IPS-18a (cell line): Measurements from ENCODE around the gene NHSL1.
"Not testable (repeated sequence)": the region's sequence is repeated elsewhere in the genome, so short reads cannot be mapped to it uniquely, and the experiment has no call there.

Experiments used
- H3K27ac ChIP-seq: one replicate; pipeline ENCODE4 v1.5.1; 2013; ENCODE audit warnings: low read length
- H3K27me3 ChIP-seq: one replicate; pipeline ENCODE4 v1.6.1; 2013; ENCODE audit warnings: mild to moderate bottlenecking, low read length; ENCODE audit not compliant: control insufficient read depth, insufficient read depth
- H3K36me3 ChIP-seq: one replicate; pipeline ENCODE4 v1.6.1; 2013; ENCODE audit warnings: low read depth, low read length; ENCODE audit not compliant: control insufficient read depth
- H3K4me1 ChIP-seq: one replicate; pipeline ENCODE4 v1.6.1; 2013; ENCODE audit warnings: low read depth, low read length; ENCODE audit not compliant: control insufficient read depth
- H3K4me3 ChIP-seq: one replicate; pipeline ENCODE4 v1.5.1; 2013; ENCODE audit warnings: low read length
- H3K9ac ChIP-seq: one replicate; pipeline ENCODE4 v1.6.1; 2013; ENCODE audit warnings: mild to moderate bottlenecking, low read length, moderate library complexity
- H3K9me3 ChIP-seq: one replicate; pipeline ENCODE4 v1.6.1; 2013; ENCODE audit warnings: low read depth, low read length; ENCODE audit not compliant: control insufficient read depth

NHSL1 gene

GRCh38 chr6:138430361-138431145 is 68.7 kb downstream of the NHSL1 start:
- Histone ChIP-seq H3K27ac (no peak overlapping the region), H3K9ac (no peak overlapping the region), H3K9me3 (no peaks in the 10 kb centered on the region), H3K36me3 (peaks cover 10% of the 10 kb centered on the region), H3K4me3 (no peak overlapping the region), H3K4me1 (no peaks in the 10 kb centered on the region), H3K27me3 (no peaks in the 10 kb centered on the region)

GRCh38 chr6:138429761-138430160 is 69.5 kb downstream of the NHSL1 start:
- H3K4me3 ChIP-seq = no peak overlapping the region
- H3K27me3 ChIP-seq = no peaks in the 10 kb centered on the region
- peaks cover 10% of the 10 kb centered on the region for H3K36me3 ChIP-seq
- no peaks in the 10 kb centered on the region for H3K4me1 ChIP-seq
- no peak overlapping the region for H3K9ac ChIP-seq
- H3K27ac ChIP-seq = no peak overlapping the region
- no peaks in the 10 kb centered on the region for H3K9me3 ChIP-seq

GRCh38 chr6:138428944-138429598 is 70.2 kb downstream of the NHSL1 start:
- no peaks in the 10 kb centered on the region for H3K27me3 ChIP-seq
- no peak overlapping the region for H3K27ac ChIP-seq
- H3K4me1 ChIP-seq = no peaks in the 10 kb centered on the region
- H3K9me3 ChIP-seq = no peaks in the 10 kb centered on the region
- peaks cover 10% of the 10 kb centered on the region for H3K36me3 ChIP-seq
- no peak overlapping the region for H3K4me3 ChIP-seq
- H3K9ac ChIP-seq = no peak overlapping the region

GRCh38 chr6:138427701-138428100 is 71.6 kb downstream of the NHSL1 start:
- Histone ChIP-seq H3K9ac (no peak overlapping the region), H3K4me1 (no peaks in the 10 kb centered on the region), H3K36me3 (peaks cover 8% of the 10 kb centered on the region), H3K4me3 (no peak overlapping the region), H3K27me3 (no peaks in the 10 kb centered on the region), H3K27ac (no peak overlapping the region), H3K9me3 (no peaks in the 10 kb centered on the region)

GRCh38 chr6:138426500-138427123 is 72.7 kb downstream of the NHSL1 start:
- H3K27ac ChIP-seq = no peak overlapping the region
- H3K4me1 ChIP-seq = no peaks in the 10 kb centered on the region
- H3K4me3 ChIP-seq = no peak overlapping the region
- no peak overlapping the region for H3K9ac ChIP-seq
- peaks cover 8% of the 10 kb centered on the region for H3K36me3 ChIP-seq
- H3K9me3 ChIP-seq = no peaks in the 10 kb centered on the region
- H3K27me3 ChIP-seq = no peaks in the 10 kb centered on the region

GRCh38 chr6:138425256-138425655 is 74.0 kb downstream of the NHSL1 start:
- not testable (repeated sequence) for H3K27ac ChIP-seq, H3K4me3 ChIP-seq, H3K4me1 ChIP-seq, H3K36me3 ChIP-seq, H3K9me3 ChIP-seq, H3K27me3 ChIP-seq, H3K9ac ChIP-seq

GRCh38 chr6:138424004-138424904 is 75.0 kb downstream of the NHSL1 start:
- Histone ChIP-seq H3K27ac (no peak overlapping the region), H3K36me3 (peaks cover 8% of the 10 kb centered on the region), H3K4me3 (no peak overlapping the region), H3K9ac (no peak overlapping the region), H3K9me3 (no peaks in the 10 kb centered on the region), H3K27me3 (no peaks in the 10 kb centered on the region), H3K4me1 (no peaks in the 10 kb centered on the region)

- no peak overlapping the region for H3K27ac ChIP-seq
- H3K4me3 ChIP-seq = no peak overlapping the region
- no peaks in the 10 kb centered on the region for H3K9me3 ChIP-seq
- peaks cover 8% of the 10 kb centered on the region for H3K36me3 ChIP-seq
- H3K9ac ChIP-seq = no peak overlapping the region
- no peaks in the 10 kb centered on the region for H3K4me1 ChIP-seq
- no peaks in the 10 kb centered on the region for H3K27me3 ChIP-seq
Observed at GRCh38 chr6:138422861-138423260, 76.4 kb downstream of the NHSL1 start.

- Histone ChIP-seq H3K4me1 (no peaks in the 10 kb centered on the region), H3K9ac (no peak overlapping the region), H3K36me3 (peaks cover 8% of the 10 kb centered on the region), H3K27me3 (no peaks in the 10 kb centered on the region), H3K9me3 (no peaks in the 10 kb centered on the region), H3K4me3 (no peak overlapping the region), H3K27ac (no peak overlapping the region)
Observed at GRCh38 chr6:138421608-138422007, 77.7 kb downstream of the NHSL1 start.

GRCh38 chr6:138421089-138421488 is 78.2 kb downstream of the NHSL1 start:
- Histone ChIP-seq H3K9me3 (no peaks in the 10 kb centered on the region), H3K27ac (no peak overlapping the region), H3K36me3 (peaks cover 3% of the 10 kb centered on the region), H3K27me3 (no peaks in the 10 kb centered on the region), H3K4me1 (no peaks in the 10 kb centered on the region), H3K9ac (no peak overlapping the region), H3K4me3 (no peak overlapping the region)

GRCh38 chr6:138420356-138420755 is 78.9 kb downstream of the NHSL1 start:
- Histone ChIP-seq H3K36me3 (peaks cover 3% of the 10 kb centered on the region), H3K4me1 (no peaks in the 10 kb centered on the region), H3K27ac (no peak overlapping the region), H3K9ac (no peak overlapping the region), H3K4me3 (no peak overlapping the region), H3K9me3 (no peaks in the 10 kb centered on the region), H3K27me3 (no peaks in the 10 kb centered on the region)
